ENCODE measurements around the gene WDR89.
"Not testable (repeated sequence)": the region's sequence is repeated elsewhere in the genome, so short reads cannot be mapped to it uniquely, and the experiment has no call there.

WDR89 gene

GRCh38 chr14:63594455-63595372, 47.0 kb downstream of the WDR89 start:
- no peak for DNase-seq

DNA sequence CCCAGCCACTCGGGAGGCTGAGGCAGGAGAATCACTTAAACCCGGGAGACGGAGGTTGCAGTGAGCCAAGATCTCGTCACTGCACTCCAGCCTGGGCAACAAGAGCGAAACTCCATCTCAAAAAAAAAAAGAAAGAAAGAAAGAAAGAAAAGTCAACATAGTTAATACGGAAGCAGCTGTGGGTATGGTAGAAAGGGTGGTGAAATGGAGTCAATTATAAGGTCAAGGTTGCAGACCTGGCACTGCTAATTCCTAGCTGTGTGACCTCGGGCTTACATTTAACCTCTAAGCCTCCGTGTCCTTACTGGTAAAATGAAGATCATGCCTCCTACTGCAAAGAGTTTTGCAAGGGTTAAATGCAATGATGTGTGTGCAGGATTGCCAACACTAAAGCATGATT, 58.6 kb downstream of the WDR89 start:
- not testable (repeated sequence) for DNase-seq

DNA sequence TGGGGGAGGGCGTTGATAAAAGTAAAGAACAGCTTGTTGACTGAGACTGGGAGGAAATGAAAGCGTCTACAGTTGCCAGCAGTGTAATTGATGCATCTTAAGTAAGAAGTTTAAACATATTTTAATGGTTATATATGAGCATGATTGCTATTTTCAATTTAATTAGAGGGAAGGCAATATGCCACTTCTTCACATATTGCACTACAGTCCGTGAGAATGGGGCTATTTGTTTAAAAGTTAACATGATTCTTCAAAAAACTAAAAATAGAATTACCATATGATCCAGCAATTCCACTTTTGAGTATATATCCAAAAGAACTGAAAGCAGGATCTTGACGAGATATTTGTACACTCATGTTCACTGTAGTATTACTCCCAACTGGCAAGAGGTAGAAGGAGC, 60.2 kb downstream of the WDR89 start:
- DNase-seq = no peak

DNA sequence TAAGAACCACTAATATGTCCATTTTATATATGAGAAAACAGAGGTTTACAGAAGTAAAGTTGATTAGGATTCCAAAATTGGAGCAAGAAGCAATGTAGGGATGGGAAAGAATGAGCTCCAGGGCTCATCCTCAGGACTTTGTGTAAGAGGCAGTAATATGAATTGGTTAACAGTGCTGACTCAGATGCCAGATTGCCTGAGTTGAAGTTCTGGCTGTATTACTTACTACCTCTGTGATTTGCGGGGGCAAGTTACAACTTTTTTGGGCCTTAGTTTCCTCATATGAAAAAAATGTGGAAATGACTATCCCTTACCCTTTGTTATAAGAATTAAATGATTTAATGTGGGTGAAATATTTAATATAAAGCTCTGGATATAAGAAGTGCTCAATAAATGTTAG, 63.4 kb downstream of the WDR89 start:
- no peak for DNase-seq

DNA sequence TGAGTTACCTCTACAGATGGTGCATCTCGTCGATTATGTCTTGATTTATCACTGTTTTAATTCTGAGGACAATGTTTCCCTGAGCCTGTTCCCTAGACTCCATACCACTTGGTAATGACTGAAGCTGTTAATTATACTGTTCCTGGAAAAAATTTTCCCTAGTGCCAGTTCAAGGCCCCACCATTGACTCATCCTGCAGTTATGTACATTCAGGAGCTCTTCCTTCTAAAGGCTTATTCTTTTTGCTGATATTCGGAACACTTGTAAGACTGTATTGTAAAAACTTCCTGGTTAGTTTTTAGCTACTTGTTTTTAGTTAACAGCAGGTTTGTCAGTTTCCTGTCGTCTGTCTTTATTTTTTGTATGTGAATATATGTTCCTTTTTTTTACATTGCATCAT, 68.1 kb downstream of the WDR89 start:
- no peak for DNase-seq

- no peak for DNase-seq
Observed at GRCh38 chr14:63565448-63565847, 76.2 kb downstream of the WDR89 start.

DNA sequence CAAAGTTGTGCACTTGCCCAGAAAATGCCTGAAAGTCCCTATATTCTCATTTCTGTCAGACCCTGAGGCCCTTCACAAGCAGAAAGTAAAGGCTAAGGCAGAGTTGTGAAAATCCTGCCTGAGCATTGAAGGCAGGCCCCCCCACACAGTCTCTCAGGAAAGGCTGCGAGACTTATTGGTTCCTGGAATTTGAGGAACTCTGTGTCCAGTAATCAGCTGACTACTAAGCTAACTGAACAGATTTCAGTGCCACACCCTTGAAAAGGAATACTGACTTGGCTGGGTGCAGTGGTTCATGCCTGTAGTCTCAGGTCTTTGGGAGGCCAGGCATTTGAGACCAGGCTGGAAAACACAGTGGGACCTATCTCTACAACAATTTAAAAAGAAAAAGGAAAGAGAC, 77.4 kb downstream of the WDR89 start:
- DNase-seq = no peak

DNA sequence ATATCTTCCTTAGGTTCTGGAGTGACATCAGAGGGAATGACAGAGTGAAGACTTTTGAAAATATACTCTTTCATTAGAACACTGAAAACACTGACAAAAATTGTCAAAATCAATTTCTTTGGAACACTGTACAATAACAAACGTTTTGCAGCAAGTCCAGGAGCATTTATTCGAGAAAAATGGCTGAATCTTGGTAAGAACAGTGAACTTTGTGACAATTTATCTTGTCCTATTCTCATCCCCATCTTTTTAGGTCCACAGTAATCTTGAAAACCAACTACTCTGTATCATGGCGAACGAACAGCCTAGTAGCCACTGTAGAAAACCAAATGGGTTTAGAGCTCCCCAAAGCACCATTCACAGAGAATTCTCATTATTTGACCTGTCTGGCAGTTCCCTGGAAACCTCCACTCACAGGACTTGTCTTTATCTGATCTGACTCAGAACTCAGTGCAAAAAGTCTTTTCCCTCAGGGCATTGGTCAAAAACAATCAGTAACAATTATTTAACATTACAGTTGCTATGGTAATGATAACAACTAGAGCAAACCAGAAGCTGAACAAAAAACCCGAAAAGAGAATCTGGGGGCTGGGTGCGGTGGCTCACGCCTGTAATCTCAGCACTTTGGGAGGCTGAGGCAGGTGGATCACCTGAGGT, 78.2 kb downstream of the WDR89 start:
- no peak for DNase-seq

GRCh38 chr14:63562405-63562804, 79.3 kb downstream of the WDR89 start:
- DNase-seq = no peak

DNA sequence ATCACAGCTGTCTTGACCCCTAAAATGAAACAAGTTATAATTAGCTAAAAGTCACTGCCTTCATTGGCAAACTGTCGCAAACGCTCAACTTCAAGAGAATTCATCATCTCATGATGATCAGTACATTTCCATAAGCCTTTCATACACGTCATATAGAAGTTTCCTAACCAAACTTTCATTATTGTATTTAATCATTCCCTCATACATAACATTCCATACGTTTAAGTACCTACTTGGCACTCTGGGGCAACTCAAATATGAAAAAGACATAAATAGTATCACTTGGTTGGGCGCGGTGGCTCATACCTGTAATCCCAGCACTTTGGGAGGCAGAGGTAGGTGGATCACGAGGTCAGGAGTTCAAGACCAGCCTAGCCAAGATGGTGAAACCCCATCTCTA, 86.1 kb downstream of the WDR89 start:
- no peak for DNase-seq

DNA sequence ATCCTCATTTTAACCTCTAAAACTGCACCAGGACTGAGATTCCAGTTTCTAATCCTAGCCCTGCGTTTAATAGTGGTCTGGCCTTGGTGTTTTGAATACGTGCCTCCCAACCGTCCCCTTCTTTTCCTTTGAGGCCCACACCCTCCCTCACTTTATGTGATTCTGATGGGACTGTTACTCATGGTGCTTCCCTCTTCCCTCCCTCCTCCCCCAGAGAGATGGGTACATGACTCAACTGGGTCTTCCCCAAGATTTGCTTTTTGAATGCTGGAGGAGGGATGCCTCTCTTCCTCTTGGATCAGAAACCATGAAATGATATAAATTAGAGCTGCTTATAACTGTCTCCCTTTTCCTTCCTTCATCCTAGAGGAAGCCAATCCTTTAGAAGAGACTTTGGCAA, 90.3 kb downstream of the WDR89 start:
- no peak for DNase-seq

- DNase-seq = no peak
Observed at GRCh38 chr14:63547798-63548335, 93.8 kb downstream of the WDR89 start.
